Adrenal gland (tissue), 12 donors: ENCODE results near the gene FTH1. TPM values are rescaled to one million over a fixed set of nuclear protein-coding genes. Genes with fewer than 3 reads are reported as not detected.
"Not testable (repeated sequence)": the region's sequence is repeated elsewhere in the genome, so short reads cannot be mapped to it uniquely, and the experiment has no call there.

Experiments used
- DNase-seq, 7 donors: peaks; one replicate each; pipeline ENCODE4 v3.0.0-alpha.2; 2019 to 2020
- H3K27ac ChIP-seq, 5 donors: fragments of 200-600 bp; sonication (generic) in 4 of 5; 1 replicate in 3 of 5; 2 replicates in 2 of 5; pipeline versions ENCODE4 v1.5.1 to v1.8.0; 2016 to 2020; ENCODE audit warnings: mild to moderate bottlenecking in 1 of 5
- H3K27me3 ChIP-seq: fragments of 200-600 bp; 2 replicates; pipeline ENCODE4 v1.8.0; 2021
- H3K36me3 ChIP-seq, 2 donors: fragments of 200-600 bp; replicated peaks in 1 of 2; 1 replicate in 1 of 2; 2 replicates in 1 of 2; pipeline versions ENCODE4 v1.5.1 to v1.8.0; 2018 to 2022
- H3K4me1 ChIP-seq, 2 donors: fragments of 200-600 bp; replicated peaks in 1 of 2; 1 replicate in 1 of 2; 2 replicates in 1 of 2; pipeline versions ENCODE4 v1.5.1 to v1.8.0; 2018 to 2021
- H3K4me3 ChIP-seq, 4 donors: fragments of 200-600 bp; sonication (generic) in 3 of 4; one replicate each; pipeline ENCODE4 v1.5.1; 2016 to 2018
- H3K9me3 ChIP-seq, 3 donors: fragments of 200-600 bp; sonication (generic) in 1 of 3; replicated peaks in 1 of 3; 1 replicate in 2 of 3; 2 replicates in 1 of 3; pipeline versions ENCODE4 v1.5.1 to v1.8.0; 2016 to 2021
- POLR2A ChIP-seq, 2 donors: fragments of 450-650 bp; IDR thresholded peaks; one replicate each; pipeline ENCODE4 v1.6.1; 2017; ENCODE audit warnings: antibody characterized with exemption in 2 of 2, mild to moderate bottlenecking in 2 of 2, moderate library complexity in 1 of 2
- WGBS, 4 donors: extraction: QIAGEN DNeasy Blood & Tissue Kit in 2 of 4; methylation state at CpG; one replicate each; pipeline versions ENCODE4 v1.1.5 to v1.1.7; 2013 to 2017; 5-methylcytosine and 5-hydroxymethylcytosine counted together
- intact Hi-C, 2 donors: fragments of 100-400 bp; cut with DNase I; formaldehyde crosslinking; loops; one replicate each; pipeline versions ENCODE4 v1.14.1 to v1.15.0; 2022 to 2023
- polyA plus RNA-seq, 3 donors: library from polyadenylated mRNA; stranded (reverse); fragments of 200-250 nt in 2 of 3; fragments of 350-450 nt in 1 of 3; fragmentation: Illumina TruSeq in 1 of 3; extraction: RNeasy Lipid Tissue Mini Kit (QIAGEN cat#74804) in 1 of 3; gene quantifications; one replicate each; pipeline ENCODE4 v1.2.3, GENCODE V29; 2013 to 2014
- total RNA-seq, 9 donors: library from RNA; depleted of rRNA in 4 of 9; stranded (reverse); fragments of >200 nt in 4 of 9; fragments of 120-200 nt in 1 of 9; fragmentation: NEBNext Ultra II Directional in 1 of 9; extraction: Animal tissue kit (Norgen Biotek cat#: 25700) in 1 of 9; gene quantifications; one replicate each; pipeline versions ENCODE4 v1.1.0 to v1.2.4, GENCODE V29; 2013 to 2023
- TF ChIP-seq, protein P1 (sequence below), 6 experiments: fragments of 450-650 bp in 4 of 6; fragments of 200-600 bp in 2 of 6; sonication (generic) in 1 of 6; IDR thresholded peaks; 1 replicate in 5 of 6; 2 replicates in 1 of 6; pipeline versions ENCODE4 v1.5.1 to v1.8.0; 2016 to 2021; ENCODE audit warnings: antibody characterized with exemption in 6 of 6, mild to moderate bottlenecking in 2 of 6, moderate library complexity in 1 of 6
- donor health status: healthy with polysubstance abuse.
- donor health status: Bipolar disorder and iron deficiency.
- donor health status: DM: yes; HTN: yes; CAD: no.
- donor health status: DM: no; HTN: no; CAD: no.
- donor health status: DM: no; HTN: no; CAD: no.
- donor health status: DM: yes; HTN: yes; CAD: no.

The FTH1 gene
- total and polyA plus RNA-seq, 12 donors: 530 to 5,565 (median 3,420) TPM

DNA sequence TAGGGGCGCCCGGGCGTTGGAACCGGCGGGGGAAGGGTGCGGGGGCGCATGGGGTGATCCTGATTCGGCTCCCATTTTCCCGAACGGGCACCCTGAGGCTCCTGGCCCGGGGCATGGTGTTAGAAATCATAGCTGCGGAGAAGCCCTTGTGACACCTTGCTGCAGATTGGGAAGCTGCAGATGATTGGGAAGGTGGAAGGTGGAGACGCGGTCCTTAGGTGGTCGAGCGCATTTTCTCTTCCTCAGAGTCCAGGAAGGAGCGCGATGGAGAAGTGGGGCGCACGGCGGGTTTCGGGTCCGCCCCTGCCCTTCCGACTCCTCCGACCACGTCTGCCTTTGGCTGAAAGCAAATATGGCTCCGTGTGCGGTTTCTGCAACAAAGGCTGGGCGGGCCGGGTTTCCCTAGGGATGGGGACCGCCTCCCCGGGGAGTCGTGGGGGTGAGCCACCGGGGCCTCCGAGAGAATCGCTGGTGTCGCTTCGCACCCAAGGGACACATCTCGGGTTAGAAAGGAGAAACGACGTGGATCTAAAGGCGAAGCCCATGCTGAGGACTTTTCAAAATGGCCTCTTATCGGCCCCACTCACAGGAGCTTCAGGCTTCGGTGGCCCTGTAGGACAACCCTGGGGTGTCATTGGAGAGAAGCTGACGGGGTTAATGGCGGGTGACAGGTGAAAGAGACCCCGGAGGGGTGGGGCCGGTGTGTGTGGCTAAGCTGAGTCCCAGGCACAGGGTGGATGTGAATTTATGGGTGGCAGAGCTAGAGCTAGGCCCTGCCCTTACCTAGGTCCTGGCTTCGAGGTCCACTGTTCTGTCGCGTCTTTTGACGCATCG, 707 bp upstream of the FTH1 start:
- peak in 6 of 7 donors; percentile 50 to 74 (median 55) for DNase-seq
- TF ChIP-seq POLR2A (IDR thresholded peaks at IDR 0.05): no peak
- TF ChIP-seq, protein P1, sequence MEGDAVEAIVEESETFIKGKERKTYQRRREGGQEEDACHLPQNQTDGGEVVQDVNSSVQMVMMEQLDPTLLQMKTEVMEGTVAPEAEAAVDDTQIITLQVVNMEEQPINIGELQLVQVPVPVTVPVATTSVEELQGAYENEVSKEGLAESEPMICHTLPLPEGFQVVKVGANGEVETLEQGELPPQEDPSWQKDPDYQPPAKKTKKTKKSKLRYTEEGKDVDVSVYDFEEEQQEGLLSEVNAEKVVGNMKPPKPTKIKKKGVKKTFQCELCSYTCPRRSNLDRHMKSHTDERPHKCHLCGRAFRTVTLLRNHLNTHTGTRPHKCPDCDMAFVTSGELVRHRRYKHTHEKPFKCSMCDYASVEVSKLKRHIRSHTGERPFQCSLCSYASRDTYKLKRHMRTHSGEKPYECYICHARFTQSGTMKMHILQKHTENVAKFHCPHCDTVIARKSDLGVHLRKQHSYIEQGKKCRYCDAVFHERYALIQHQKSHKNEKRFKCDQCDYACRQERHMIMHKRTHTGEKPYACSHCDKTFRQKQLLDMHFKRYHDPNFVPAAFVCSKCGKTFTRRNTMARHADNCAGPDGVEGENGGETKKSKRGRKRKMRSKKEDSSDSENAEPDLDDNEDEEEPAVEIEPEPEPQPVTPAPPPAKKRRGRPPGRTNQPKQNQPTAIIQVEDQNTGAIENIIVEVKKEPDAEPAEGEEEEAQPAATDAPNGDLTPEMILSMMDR (IDR thresholded peaks at IDR 0.05): no peak
- H3K9me3 ChIP-seq: no peaks in the 10 kb centered on the region
- H3K27ac ChIP-seq: peak overlapping the region; percentile 90 to 98 (median 97)
- H3K4me3 ChIP-seq: peak overlapping the region; percentile 43 to 98 (median 61)
- intact Hi-C loops: no loop called here
- no peaks in the 10 kb centered on the region for H3K27me3 ChIP-seq
- H3K36me3 ChIP-seq: peaks cover 0 to 31% of the 10 kb centered on the region in 2 donors
- 13 to 29% (median 16%) methylated on average over 21 to 53 of the region's 53 CpGs for whole genome bisulfite sequencing, 4 donors
- peaks cover 49 to 71% of the 10 kb centered on the region in 2 donors for H3K4me1 ChIP-seq

DNA sequence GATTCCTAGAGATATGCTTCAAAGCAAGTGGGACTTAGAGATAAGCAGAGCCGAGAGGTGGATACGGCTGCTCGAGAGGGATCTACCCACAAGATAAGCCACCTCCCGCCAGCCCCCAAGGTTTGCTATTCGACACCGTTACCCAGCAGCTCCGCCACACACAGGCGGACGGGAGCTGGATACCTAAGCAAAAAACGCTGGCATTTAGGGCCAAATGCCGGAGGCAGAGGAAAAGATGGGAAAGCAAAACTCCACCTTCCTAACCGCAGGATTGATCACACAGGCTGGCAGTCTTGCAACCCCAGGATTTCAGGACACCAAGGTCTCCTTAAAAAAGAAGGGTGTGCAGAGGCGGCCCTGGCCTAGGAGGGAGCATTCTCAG, 709 bp downstream of the FTH1 start:
- peaks cover 37 to 63% of the 10 kb centered on the region in 2 donors for H3K4me1 ChIP-seq
- intact Hi-C loops: no loop called here
- peaks cover 0 to 31% of the 10 kb centered on the region in 2 donors for H3K36me3 ChIP-seq
- peak in 6 of 7 donors; percentile 45 to 69 (median 48) for DNase-seq
- peak overlapping the region; percentile 60 to 98 (median 97) for H3K27ac ChIP-seq
- 0 to 1% (median 0%) methylated on average over 11 to 13 of the region's 13 CpGs for WGBS, 4 donors
- H3K4me3 ChIP-seq: peak overlapping the region; percentile 67 to 98 (median 72)
- no peaks in the 10 kb centered on the region for H3K27me3 ChIP-seq
- TF ChIP-seq, protein P1 (IDR thresholded peaks at IDR 0.05): no peak
- TF ChIP-seq POLR2A (IDR thresholded peaks at IDR 0.05): no peak
- no peaks in the 10 kb centered on the region for H3K9me3 ChIP-seq

DNA sequence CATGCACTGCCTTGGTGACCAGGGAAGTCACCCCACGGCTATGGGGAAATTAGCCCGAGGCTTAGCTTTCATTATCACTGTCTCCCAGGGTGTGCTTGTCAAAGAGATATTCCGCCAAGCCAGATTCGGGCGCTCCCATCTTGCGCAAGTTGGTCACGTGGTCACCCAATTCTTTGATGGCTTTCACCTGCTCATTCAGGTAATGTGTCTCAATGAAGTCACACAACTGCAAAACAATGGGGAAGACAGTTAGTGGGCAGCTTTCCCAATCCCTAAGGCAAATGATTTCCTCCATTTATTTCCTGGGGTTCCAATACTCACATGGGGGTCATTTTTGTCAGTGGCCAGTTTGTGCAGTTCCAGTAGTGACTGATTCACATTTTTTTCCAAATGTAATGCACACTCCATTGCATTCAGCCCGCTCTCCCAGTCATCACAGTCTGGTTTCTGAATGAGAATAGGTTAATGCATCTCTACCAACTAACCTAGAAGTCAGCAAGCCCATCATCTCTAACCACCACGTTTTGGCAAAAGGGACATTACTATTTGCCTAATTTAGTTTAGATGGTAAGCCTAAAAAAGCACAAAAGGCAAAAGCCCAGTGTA, 2.7 kb downstream of the FTH1 start:
- peak overlapping the region in 2 of 4 donors; percentile 73 to 98 for H3K4me3 ChIP-seq
- H3K27ac ChIP-seq: peak overlapping the region in 4 of 5 donors; percentile 61 to 98 (median 96)
- WGBS, 4 donors: 63 to 77% (median 69%) methylated on average over 9 of the region's 9 CpGs
- DNase-seq: peak in 4 of 7 donors; percentile 9 to 75 (median 38)
- not testable (repeated sequence) for H3K27me3 ChIP-seq, H3K9me3 ChIP-seq
- peaks cover 19 to 46% of the 10 kb centered on the region in 2 donors for H3K4me1 ChIP-seq
- intact Hi-C loops: loop anchor here in 1 of 2 donors (5.0 kb wide), 1 partner anchor 113 kb away; no protein-coding TSS in a partner anchor
- H3K36me3 ChIP-seq: peaks cover 0 to 31% of the 10 kb centered on the region in 2 donors
- TF ChIP-seq POLR2A (IDR thresholded peaks at IDR 0.05): peak in 1 of 2 donors; percentile 7

DNA sequence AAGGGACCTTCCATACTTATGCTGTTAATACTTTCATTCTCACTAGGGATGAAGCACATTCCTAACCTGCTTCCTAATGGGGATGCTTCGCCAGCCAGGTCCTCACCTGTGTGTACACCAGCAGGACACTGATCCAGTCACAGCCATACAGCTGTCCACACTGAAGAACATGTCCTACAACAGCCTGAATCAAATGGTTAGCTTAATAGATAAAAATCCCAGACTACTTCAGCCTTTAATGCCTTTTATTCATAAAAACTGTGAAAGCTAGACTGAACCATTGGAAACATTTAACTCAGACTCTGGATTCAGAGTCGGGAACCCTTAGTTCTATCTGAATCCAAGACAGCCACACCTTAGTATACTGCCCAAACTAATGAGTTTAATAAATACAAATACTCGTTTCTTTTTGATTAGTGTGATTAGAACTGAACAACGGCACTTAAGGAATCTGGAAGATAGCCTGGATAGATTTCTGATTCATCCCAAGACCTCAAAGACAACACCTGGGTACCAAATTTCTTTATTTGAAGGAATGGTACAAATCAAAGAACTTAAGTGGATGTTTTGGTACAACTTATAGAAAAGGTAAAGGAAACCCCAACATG, 3.3 kb downstream of the FTH1 start:
- WGBS, 4 donors: 79 to 88% (median 82%) methylated on average over 4 of the region's 4 CpGs
- H3K4me1 ChIP-seq: peaks cover 16 to 40% of the 10 kb centered on the region in 2 donors
- no peaks in the 10 kb centered on the region for H3K27me3 ChIP-seq
- H3K36me3 ChIP-seq: peaks cover 0 to 31% of the 10 kb centered on the region in 2 donors
- H3K4me3 ChIP-seq: peak overlapping the region in 1 of 4 donors; percentile 98
- H3K9me3 ChIP-seq: no peaks in the 10 kb centered on the region
- peak in 4 of 7 donors; percentile 17 to 59 (median 36) for DNase-seq
- TF ChIP-seq, protein P1 (IDR thresholded peaks at IDR 0.05): no peak
- peak; percentile 46 to 54 for TF ChIP-seq POLR2A (IDR thresholded peaks at IDR 0.05)
- intact Hi-C loops: loop anchor here in 1 of 2 donors (5.0 kb wide), 1 partner anchor 113 kb away; no protein-coding TSS in a partner anchor
- H3K27ac ChIP-seq: peak overlapping the region in 4 of 5 donors; percentile 4 to 98 (median 60)
